ENCODE data around the gene KRT38.

The KRT38 gene

DNA sequence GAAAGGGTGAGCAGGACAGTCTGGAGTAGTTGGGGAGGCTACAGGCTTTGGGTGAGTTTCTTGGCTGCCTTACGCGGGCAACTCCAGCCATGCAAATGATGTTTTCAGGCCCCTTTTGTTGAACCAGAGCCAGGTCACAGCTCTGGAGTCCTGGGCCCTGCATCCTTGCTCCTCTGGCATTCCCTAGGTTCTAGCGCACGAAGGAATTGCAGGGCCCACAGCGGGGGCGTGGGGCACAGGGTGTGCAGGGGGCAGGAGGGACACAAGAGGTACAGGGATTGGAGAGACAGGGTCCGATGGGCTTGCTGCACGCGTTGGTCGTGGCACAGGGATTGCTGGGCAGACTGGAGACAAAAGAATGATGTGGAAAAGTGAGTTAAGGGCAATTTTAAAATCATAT, 47.0 kb downstream of the KRT38 start:
- DNase-seq: no peak

DNA sequence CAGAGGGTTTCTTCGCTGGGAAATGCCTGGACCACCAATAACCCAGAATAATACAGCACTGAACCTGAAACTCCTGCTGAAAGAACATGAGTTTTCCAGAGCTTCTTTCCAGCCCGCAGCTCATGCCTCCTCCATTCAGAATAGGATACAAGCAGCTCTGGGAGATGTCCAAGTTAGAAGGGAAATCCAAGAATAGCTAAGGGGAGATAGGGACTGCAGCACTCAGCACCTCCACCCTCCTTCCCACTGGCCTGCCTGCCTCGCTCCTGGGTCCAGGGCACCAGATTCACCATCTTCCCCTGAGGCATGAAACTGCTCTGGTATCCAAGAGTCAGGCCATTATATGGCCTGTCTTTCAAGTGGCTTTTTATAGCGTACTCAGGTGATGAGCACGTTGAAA, 47.5 kb downstream of the KRT38 start:
- DNase-seq: no peak

DNA sequence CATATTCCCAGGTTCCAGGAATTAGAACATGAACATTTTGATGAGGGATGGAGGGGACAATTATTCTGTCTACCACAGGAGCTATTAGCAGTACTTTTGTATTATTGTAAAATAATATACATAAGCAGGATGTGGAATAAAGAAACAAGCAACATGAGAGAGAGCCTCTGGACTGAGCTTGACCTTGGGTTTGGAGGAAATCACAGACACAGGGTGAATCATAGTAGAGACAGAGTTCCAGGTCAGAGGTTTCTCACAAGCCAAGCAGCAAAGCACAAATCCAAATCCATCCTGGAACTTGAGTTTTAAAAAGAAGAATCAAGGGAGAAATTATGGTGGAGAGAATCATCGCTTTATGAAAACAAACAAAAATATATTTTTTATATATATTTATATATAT, 48.5 kb downstream of the KRT38 start:
- DNase-seq: no peak

DNA sequence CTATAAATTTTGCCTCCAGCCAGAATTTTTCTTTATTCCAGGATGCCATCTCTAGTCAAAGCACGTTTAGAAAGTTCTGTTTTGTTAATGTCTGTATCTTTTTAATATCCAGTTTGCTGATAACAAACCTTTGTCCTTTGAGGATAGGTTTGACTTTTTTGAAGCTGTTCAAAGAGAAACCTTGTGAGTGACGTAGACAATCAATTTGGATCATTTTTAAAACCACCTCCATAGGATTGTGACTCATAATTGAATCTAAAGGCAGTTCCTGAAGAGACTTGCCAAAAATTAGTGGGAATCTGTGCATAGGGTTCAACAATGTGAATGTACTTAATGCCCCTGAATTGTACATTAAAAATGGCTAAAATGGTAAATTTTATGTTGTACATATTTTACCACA, 49.2 kb downstream of the KRT38 start:
- no peak for DNase-seq

DNA sequence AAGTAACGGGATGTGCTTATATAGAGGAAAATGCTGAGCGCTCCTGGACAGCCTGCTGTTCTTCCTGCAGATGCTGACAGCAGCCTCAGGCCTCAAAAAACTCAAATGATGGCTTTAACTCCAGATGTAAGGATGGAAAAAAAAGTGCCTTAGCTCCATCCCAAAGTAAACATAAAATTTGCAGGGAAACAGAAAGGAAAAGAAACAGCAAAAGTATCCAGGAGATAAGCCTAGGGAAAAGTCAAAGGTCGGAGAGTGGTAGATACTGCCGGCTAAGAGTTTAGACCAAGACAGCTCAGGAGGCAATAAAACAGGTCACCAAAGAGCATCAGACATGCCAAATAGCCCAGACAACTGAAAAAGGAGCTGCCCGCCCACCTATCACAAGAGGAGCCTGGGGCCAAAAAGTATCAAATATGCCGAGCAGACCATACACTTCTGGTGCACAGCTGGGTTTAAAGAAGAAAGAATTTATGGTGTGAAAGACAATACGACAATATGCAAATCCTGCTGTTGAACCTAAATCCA, 50.3 kb downstream of the KRT38 start:
- no peak for DNase-seq

DNA sequence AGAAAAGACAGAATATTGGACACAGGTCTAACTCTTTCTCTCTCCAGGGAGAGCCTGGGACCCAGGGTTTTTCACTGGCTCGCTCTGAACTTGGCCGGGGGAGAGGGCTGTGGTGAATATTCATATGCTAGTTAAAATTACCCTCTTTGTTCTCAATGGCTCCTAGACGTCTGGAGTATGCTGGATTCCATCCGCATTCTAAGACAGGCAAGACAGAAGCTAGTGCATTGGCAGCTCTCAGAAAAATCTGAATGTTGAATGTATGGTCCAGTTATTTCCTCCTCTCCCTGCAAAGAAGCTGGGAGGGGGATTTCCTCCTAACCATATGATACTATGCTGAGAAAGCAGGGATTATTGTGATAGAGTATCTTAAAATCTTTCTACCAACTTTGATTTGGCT, 53.1 kb downstream of the KRT38 start:
- DNase-seq: no peak

DNA sequence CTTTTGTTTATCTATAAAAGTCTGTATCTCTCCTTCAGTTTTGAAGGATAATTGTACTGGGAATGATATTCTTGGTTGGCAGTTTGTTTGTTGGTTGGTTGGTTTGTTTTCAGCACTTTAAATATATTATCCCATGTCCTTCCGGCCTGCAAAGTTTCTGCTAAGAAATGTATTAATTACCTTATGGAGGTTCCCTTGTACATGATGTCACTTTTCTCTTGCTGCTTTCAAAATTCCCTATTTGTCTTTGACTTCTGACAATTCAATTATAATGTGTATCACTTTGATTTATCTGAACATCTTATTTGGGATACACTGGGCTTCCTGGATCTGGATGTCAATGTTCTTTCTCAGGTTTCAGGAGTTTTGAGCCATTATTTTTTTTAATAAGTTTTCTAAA, 54.6 kb downstream of the KRT38 start:
- DNase-seq: no peak

Measured in activated T-cell treated with anti-CD3 and anti-CD28 coated beads, Interleukin-2, amount 50 U/mL, for 1 hour (primary cell).